ENCODE data around the gene CES3. TPM values are rescaled to one million over a fixed set of nuclear protein-coding genes. Genes with fewer than 3 reads are reported as not detected.

Gene CES3
- total RNA-seq, 1 experiment from 2014 or later: 3.7 TPM

GRCh38 chr16:66917741-66918140 lies 43.3 kb upstream of the CES3 start:
- Mint-ChIP-seq H3K27ac (no peak overlapping the region), H3K4me3 (no peak overlapping the region), H3K4me1 (no peaks in the 10 kb centered on the region), H3K36me3 (ENCODE audit: insufficient read depth in 1 of 3, low read depth in 3 of 3) (no peaks in the 10 kb centered on the region; a peak in 1 of 7 replicates), H3K9me3 (no peaks in the 10 kb centered on the region), H3K27me3 (ENCODE audit: low read depth) (peaks cover 43% of the 10 kb centered on the region)
- Histone ChIP-seq H4K5ac (ENCODE audit: insufficient read length, low read depth, low read length) (no peak overlapping the region), H2BK12ac (ENCODE audit: insufficient read length, low read depth, low read length) (no peak overlapping the region), H3K79me1 (ENCODE audit: insufficient read depth, low read depth, low read length, poor library complexity, severe bottlenecking) (no peaks in the 10 kb centered on the region), H3K9ac (ENCODE audit: extremely low read depth, insufficient read length, low read length) (no peak overlapping the region), H4K20me1 (ENCODE audit: control insufficient read depth, insufficient read depth, insufficient read length) (no peaks in the 10 kb centered on the region), H4K91ac (ENCODE audit: insufficient read length, low read depth, low read length) (no peak overlapping the region), H3K23ac (ENCODE audit: insufficient read length, low read depth, low read length) (no peak overlapping the region), H2BK20ac (ENCODE audit: low read depth, low read length, poor library complexity, severe bottlenecking) (no peak overlapping the region), H3K18ac (ENCODE audit: insufficient read length, low read depth, low read length) (no peak overlapping the region), H3K9me3 (ENCODE audit: control insufficient read depth, low read depth, low read length) (no peaks in the 10 kb centered on the region), H3K4me1 (ENCODE audit: insufficient read depth, low read length) (no peaks in the 10 kb centered on the region), H3K4me2 (ENCODE audit: insufficient read depth, insufficient read length, low read length) (no peak overlapping the region), H3K14ac (ENCODE audit: insufficient read depth, low read length) (no peak overlapping the region; the same call in 1 of the 2 replicates), H3K27me3 (ENCODE audit: insufficient read depth, low read length) (no peaks in the 10 kb centered on the region; the same call in 1 of the 2 replicates), H3K23me2 (ENCODE audit: insufficient read length, low read depth, low read length, poor library complexity, severe bottlenecking) (no peaks in the 10 kb centered on the region), H2BK5ac (ENCODE audit: insufficient read length, low read length) (no peak overlapping the region), H3T11ph (ENCODE audit: low read length) (no peak overlapping the region), H2BK15ac (ENCODE audit: low read depth, low read length) (no peak overlapping the region), H2AK5ac (ENCODE audit: insufficient read length, low read length) (no peak overlapping the region), H3K79me2 (ENCODE audit: insufficient read depth, low read length) (no peaks in the 10 kb centered on the region), H2BK120ac (ENCODE audit: low read depth, low read length, poor library complexity, severe bottlenecking) (no peak overlapping the region), H4K8ac (replicated peaks; ENCODE audit: insufficient read length, low read depth, low read length) (no peak overlapping the region), H3K4ac (ENCODE audit: low read depth, low read length) (no peak overlapping the region), H3K27ac (ENCODE audit: insufficient read length, low read depth, low read length) (no peak overlapping the region), H3K56ac (ENCODE audit: insufficient read length, low read depth, low read length) (no peak overlapping the region), H2AFZ (ENCODE audit: low read length) (no peak overlapping the region)
- no peak for TF ChIP-seq CTCF (conservative IDR thresholded peaks at IDR 0.05)
- no CpG with 5 or more reads among the region's 9 CpGs for WGBS (ENCODE audit: extremely low coverage, insufficient read length, low lambda C conversion rate)
- no peak for DNase-seq

All from H9 (cell line).